ENCODE data around the gene ABLIM1.

- TF ChIP-seq CTCF (IDR thresholded peaks at IDR 0.05 in 4 of 5, conservative IDR thresholded peaks at IDR 0.05 in 1 of 5) (no peak), POLR2A (IDR thresholded peaks at IDR 0.05) (no peak)
Measured at GRCh38 chr10:114674346-114674745, 16.3 kb upstream of the ABLIM1 start.
